Activated naive CD4-positive, alpha-beta T cell treated with anti-CD3 and anti-CD28 coated beads, Interleukin-2, amount 10 ng/mL, durations not matched to agents 7 days and 5 days (primary cell): Measurements from ENCODE around the gene CRIP3.
A peak's percentile ranks its signal among the peaks of the same experiment; 100 is the strongest.

Source experiments
- CTCF ChIA-PET: fragments of 350-600 bp; sonication (Branson Sonifier 250); formaldehyde crosslinking; loops from one replicate; lab custom pipeline; 2021; ENCODE audit warnings: antibody characterized with exemption; lab: Charles Lee
- DNase-seq: peaks from one replicate; pipeline ENCODE4 v3.0.0-alpha.2; 2020
- H3K27ac Mint-ChIP-seq: one replicate; pipeline ENCODE4 v1.8.0; 2021; ENCODE audit warnings: mild to moderate bottlenecking, moderate library complexity, mixed read lengths
- H3K27me3 Mint-ChIP-seq: one replicate; pipeline ENCODE4 v1.8.0; 2021; ENCODE audit warnings: mild to moderate bottlenecking, mixed read lengths
- H3K36me3 Mint-ChIP-seq: one replicate; pipeline ENCODE4 v1.8.0; 2021; ENCODE audit warnings: mixed read lengths
- H3K4me1 Mint-ChIP-seq: one replicate; pipeline ENCODE4 v1.8.0; 2021; ENCODE audit warnings: mixed read lengths
- H3K4me3 Mint-ChIP-seq: one replicate; pipeline ENCODE4 v1.8.0; 2021; ENCODE audit warnings: mild to moderate bottlenecking, moderate library complexity, mixed read lengths
- H3K9me3 Mint-ChIP-seq: one replicate; pipeline ENCODE4 v1.8.0; 2021; ENCODE audit warnings: mixed read lengths

CRIP3 gene

GRCh38 chr6:43277643-43278523 lies 30.7 kb downstream of the CRIP3 start:
- Mint-ChIP-seq H3K27ac (no peak overlapping the region), H3K36me3 (no peaks in the 10 kb centered on the region), H3K27me3 (peaks cover 99% of the 10 kb centered on the region), H3K9me3 (no peaks in the 10 kb centered on the region), H3K4me3 (no peak overlapping the region), H3K4me1 (peaks cover 46% of the 10 kb centered on the region)
- CTCF ChIA-PET = no interaction called here
- no peak for DNase-seq

- H3K4me3 Mint-ChIP-seq = no peak overlapping the region
- H3K27ac Mint-ChIP-seq = no peak overlapping the region
- H3K36me3 Mint-ChIP-seq = no peaks in the 10 kb centered on the region
- CTCF ChIA-PET = no interaction called here
- H3K9me3 Mint-ChIP-seq = no peaks in the 10 kb centered on the region
- H3K4me1 Mint-ChIP-seq = peaks cover 46% of the 10 kb centered on the region
- peaks cover 98% of the 10 kb centered on the region for H3K27me3 Mint-ChIP-seq
- DNase-seq = no peak
Measured at GRCh38 chr6:43277306-43277642, 31.4 kb downstream of the CRIP3 start.

DNA sequence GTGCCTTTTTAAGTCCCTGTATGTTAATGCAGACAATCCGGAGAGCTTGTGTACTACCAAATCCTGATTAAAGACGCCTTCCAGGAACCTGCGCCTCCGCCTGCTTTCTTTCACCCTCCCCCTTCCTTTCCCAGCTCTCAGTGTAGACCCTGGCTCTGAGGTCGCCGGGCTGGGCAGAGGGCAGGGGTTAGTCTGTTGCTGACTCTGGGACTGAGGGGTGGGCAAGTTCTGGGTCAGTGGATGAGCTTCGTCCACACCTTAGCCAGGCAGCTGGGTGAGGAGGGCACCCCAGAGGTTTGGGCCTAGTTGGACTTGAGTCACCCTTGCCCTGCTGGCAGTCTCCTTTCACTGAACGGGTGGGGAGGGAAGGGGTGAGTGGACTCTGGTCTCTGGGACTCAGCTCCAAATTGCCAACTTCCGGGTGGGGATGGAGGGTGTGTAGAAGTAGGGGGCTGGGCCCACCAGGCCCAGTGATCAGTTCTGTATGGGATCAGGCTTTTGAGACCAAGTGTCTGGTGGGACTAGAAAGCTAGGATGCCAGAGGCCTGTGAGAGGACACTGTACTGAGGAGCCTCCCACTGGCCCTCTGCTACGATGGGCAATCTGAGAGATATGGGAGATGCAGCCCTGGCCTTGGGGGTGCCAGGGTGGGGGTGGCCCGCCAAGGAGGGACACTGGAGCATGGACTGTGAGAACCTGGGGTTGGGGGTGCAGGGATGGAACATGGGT lies 31.9 kb downstream of the CRIP3 start:
- Mint-ChIP-seq H3K27me3 (peaks cover 98% of the 10 kb centered on the region), H3K4me3 (no peak overlapping the region), H3K27ac (no peak overlapping the region), H3K9me3 (no peaks in the 10 kb centered on the region), H3K36me3 (no peaks in the 10 kb centered on the region), H3K4me1 (peaks cover 44% of the 10 kb centered on the region)
- CTCF ChIA-PET = no interaction called here
- no peak for DNase-seq

DNA sequence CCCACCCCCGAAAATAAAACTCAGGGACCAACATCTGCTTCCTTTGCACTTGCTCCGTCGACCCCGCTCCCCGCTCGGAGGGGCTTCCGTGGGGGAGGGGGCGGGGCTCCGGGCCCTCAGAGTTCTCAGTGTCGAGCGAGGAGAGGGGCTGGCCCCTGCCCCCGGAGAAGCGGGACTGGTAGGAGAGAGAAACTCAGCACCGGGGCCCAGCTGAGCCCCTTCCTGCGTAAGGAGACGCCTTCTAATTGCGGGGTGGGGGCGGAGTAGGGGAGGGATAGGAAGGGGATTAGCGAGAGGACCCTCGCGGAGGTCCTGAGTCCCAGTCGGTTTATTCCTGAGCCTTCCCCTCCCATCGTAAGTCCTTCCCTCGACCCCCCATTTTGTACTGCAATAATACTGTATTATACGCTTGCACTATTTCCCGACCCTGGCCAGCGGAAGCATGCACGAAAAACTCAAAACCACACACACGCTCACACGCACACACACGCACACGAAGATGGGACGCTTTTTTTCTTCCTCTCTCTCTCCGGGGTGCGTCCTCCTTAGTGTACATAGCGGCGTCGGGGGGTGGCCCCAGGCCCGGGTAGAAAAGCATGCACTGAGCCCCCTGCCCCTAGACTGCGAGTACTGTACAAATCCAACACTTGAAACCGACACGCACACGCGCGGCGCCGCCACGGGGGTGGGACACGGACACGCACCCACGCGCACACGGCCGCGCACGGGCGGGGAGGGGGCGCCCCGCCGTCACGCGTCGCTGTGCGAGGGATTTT lies 32.6 kb downstream of the CRIP3 start:
- Mint-ChIP-seq H3K4me3 (peak overlapping the region; percentile 60), H3K9me3 (no peaks in the 10 kb centered on the region), H3K36me3 (no peaks in the 10 kb centered on the region), H3K4me1 (peaks cover 44% of the 10 kb centered on the region), H3K27me3 (peaks cover 97% of the 10 kb centered on the region), H3K27ac (no peak overlapping the region)
- peak; percentile 63 for DNase-seq
- CTCF ChIA-PET = no interaction called here

DNA sequence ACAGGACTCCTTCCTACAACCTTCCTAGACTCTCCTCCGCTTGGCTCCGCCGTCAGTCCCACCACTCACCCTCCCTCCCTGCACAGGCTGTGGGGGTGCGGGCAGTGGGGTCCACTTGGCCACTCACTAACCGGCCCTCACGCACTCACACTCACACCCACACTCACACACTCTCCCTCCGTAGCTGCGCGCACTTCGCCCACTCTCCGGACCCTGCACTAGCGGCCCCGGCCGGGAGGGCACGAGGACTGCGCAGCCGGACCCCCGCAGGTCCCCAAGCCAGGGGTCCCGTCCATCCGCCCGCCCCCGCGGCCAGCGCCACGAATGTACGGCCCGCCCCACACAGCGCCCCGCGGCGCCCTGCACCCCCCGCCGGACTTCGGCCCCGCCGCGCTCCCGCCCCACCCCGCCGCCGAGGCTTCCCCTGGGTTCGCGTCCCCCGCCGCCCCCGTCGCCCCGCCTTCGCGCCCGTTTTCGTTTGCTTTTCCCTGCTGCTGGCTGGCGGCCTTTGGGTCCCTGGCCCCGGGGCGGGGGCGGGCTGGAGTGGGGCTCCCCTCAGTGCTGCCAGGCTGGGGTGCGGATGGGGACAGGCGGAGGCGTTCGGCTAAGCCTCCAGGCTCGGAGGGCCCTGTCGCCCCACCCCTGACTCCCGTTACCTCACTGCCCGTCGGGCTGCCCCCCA lies 33.6 kb downstream of the CRIP3 start:
- Mint-ChIP-seq H3K4me3 (peak overlapping the region; percentile 60), H3K27ac (no peak overlapping the region), H3K4me1 (peaks cover 40% of the 10 kb centered on the region), H3K27me3 (peaks cover 97% of the 10 kb centered on the region), H3K9me3 (no peaks in the 10 kb centered on the region), H3K36me3 (no peaks in the 10 kb centered on the region)
- CTCF ChIA-PET = no interaction called here
- DNase-seq = peak; percentile 60

DNA sequence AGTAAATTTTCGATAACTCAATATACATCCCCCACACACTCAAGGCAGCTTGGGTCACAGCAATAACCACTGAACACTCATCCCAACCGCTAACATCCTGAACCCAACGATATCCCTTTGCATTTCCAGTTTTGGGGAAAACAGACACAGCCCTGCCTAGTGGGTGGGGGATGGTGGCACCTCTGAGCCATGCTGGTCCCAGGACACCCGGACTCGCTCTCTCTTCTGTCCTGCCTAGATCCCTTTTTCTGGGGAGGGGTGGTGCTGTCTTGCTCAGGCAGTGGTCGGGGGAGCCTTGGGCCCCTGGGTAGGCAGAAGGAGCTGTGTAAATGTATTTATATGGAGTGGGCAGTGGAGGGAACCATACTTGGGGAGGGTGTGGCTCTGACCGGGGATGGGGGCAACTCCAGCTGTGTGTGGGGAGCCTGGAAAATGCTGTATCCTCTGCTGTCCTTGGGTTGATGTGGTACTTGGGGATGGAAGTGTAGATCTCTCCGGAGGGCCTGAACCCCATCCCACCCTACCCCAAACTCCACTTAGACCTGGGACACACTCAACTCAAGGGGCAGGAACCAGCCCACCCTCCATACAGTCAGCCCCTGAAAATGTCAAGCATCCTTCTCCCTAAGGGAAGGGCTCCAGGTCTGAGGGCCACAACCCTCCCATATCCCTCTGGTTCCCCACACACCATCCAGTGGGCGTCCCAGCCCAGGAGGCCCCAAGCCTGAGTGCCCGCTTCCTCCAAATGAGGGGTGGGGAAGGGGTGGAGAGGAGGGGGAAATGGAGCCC lies 34.3 kb downstream of the CRIP3 start:
- no peak overlapping the region for H3K27ac Mint-ChIP-seq
- CTCF ChIA-PET = no interaction called here
- DNase-seq = no peak
- H3K4me3 Mint-ChIP-seq = peak overlapping the region; percentile 59
- peaks cover 33% of the 10 kb centered on the region for H3K4me1 Mint-ChIP-seq
- H3K9me3 Mint-ChIP-seq = no peaks in the 10 kb centered on the region
- H3K27me3 Mint-ChIP-seq = peaks cover 97% of the 10 kb centered on the region
- H3K36me3 Mint-ChIP-seq = no peaks in the 10 kb centered on the region

DNA sequence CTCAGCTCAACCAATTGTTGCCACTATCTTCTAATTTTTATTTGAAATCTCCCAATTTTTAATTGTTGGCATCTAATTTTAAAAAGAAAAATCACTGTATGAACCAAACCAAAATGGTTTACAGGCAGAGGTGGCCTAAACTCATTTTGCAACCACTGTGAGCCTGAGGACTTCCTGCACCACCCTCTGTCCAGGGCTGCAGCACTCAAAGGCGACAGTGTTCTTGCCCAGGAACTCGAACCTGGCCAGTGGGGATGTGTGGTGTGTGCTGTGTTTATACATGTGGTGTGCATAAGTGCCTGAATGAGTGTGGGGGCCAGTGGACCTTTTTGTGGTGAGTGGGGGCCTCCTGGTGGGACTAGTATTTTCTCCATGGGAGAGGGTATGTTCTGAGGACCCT lies 34.9 kb downstream of the CRIP3 start:
- Mint-ChIP-seq H3K9me3 (no peaks in the 10 kb centered on the region), H3K4me3 (peak overlapping the region; percentile 13), H3K27me3 (peaks cover 97% of the 10 kb centered on the region), H3K4me1 (peaks cover 38% of the 10 kb centered on the region), H3K27ac (no peak overlapping the region), H3K36me3 (no peaks in the 10 kb centered on the region)
- DNase-seq = no peak
- CTCF ChIA-PET = no interaction called here

- no peaks in the 10 kb centered on the region for H3K9me3 Mint-ChIP-seq
- peaks cover 97% of the 10 kb centered on the region for H3K27me3 Mint-ChIP-seq
- no peak for DNase-seq
- H3K36me3 Mint-ChIP-seq = no peaks in the 10 kb centered on the region
- CTCF ChIA-PET = interaction anchor here (1.3 kb wide), 1 partner anchor 9 kb away, joined by 4 read pairs; no protein-coding TSS in a partner anchor
- H3K4me1 Mint-ChIP-seq = peaks cover 26% of the 10 kb centered on the region
- no peak overlapping the region for H3K4me3 Mint-ChIP-seq
- no peak overlapping the region for H3K27ac Mint-ChIP-seq
Measured at GRCh38 chr6:43271944-43272343, 36.7 kb downstream of the CRIP3 start.

GRCh38 chr6:43271103-43271815 lies 37.4 kb downstream of the CRIP3 start:
- CTCF ChIA-PET = interaction anchor here (1.3 kb wide), 1 partner anchor 8 kb away, joined by 4 read pairs; no protein-coding TSS in a partner anchor
- DNase-seq = no peak
- peaks cover 21% of the 10 kb centered on the region for H3K4me1 Mint-ChIP-seq

DNA sequence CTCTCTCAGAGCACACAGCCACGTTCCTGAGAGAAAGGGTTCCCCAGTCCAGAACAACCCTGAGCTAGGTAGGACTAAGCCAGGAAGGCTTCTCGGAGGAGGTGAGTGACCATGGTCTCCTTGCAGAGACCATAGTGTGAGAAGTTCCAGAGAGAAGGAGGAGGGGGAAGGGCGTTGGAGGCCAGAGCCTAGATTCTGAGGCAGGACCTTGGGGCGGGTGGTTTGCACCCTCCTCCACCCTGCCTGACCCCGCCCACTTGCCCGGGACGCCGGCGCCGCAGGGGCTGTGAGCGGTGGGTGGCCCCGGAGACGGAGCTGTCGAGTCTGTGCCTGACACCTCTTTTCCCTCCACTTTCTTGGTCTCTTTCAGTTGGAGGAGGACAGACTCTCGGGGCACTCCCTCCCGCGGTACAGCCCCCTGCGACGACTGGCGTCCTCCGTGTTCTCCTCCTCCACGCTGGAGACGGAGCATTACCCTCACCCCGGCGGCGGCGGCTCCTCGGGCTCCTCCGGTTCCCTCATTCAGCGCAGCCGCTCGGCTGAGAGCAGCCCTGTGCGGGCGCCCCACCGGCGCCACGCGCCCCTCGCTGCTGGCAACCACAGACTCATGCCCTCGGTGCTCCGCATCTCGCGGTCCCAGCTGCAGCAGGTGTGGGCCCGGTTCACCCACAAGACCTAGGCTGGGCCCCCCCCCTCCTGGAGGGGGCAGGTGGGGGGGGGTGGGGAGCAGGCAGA lies 39.2 kb downstream of the CRIP3 start:
- H3K4me3 Mint-ChIP-seq = peak overlapping the region; percentile 64
- no peaks in the 10 kb centered on the region for H3K36me3 Mint-ChIP-seq
- no peak overlapping the region for H3K27ac Mint-ChIP-seq
- no peaks in the 10 kb centered on the region for H3K9me3 Mint-ChIP-seq
- H3K27me3 Mint-ChIP-seq = peaks cover 93% of the 10 kb centered on the region
- peaks cover 13% of the 10 kb centered on the region for H3K4me1 Mint-ChIP-seq
- CTCF ChIA-PET = interaction anchor here (0.6 to 2.0 kb wide), 6 partner anchors 28 to 238 kb away, joined by 3 to 9 read pairs (median 4); partner anchors contain the start of gene CRIP3
- peak; percentile 61 for DNase-seq

More at GRCh38 chr6:43271103-43271815, 37.4 kb downstream of the CRIP3 start:
- Mint-ChIP-seq H3K4me3 (no peak overlapping the region), H3K36me3 (no peaks in the 10 kb centered on the region), H3K27me3 (peaks cover 95% of the 10 kb centered on the region), H3K27ac (no peak overlapping the region), H3K9me3 (no peaks in the 10 kb centered on the region)

DNA sequence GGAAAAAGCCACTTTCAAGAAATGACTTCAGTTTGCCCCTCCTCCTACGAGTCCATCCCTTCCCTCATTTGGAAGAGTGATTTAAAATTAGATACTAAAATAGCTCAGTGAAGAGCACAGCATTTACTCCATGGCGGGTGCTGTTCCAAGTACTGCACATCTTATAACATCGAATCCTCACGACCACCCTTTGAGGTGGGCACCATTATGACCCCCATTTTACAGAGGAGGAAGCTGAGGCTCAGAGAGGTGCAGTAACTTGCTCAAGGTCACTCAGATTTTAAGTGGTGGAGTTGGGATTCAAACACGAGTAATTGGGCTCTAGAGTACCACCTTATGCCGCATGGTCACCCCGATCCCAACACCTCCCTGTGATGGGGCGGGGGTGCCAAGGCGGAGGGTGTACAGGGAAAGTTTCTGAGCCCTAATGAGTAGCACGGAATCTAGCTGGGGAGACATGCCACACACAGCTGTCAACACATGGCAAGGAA lies 39.8 kb downstream of the CRIP3 start:
- Mint-ChIP-seq H3K9me3 (no peaks in the 10 kb centered on the region), H3K27me3 (peaks cover 90% of the 10 kb centered on the region), H3K27ac (no peak overlapping the region), H3K4me1 (peaks cover 7% of the 10 kb centered on the region), H3K36me3 (no peaks in the 10 kb centered on the region), H3K4me3 (peak overlapping the region; percentile 64)
- no peak for DNase-seq
- CTCF ChIA-PET = interaction anchor here (0.6 to 2.0 kb wide), 6 partner anchors 28 to 239 kb away, joined by 3 to 9 read pairs (median 4); partner anchors contain the start of gene CRIP3

DNA sequence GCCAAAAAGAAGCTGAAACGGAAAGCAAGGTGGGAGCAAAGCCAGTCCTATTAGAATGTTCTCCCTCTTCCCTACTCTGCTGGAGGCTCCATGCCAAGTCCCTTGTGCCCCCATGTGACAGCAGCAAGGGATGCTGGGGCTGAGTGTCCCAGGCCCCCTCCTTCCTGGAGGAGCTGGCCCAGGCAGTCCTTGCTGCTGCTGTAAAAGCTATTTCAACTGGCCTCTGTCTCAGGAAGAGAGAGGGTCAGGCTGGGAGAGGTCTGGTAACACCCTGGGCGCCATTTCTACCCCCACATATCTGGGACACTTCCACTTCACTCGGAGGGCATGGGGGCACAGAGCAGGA lies 40.3 kb downstream of the CRIP3 start:
- no peak for DNase-seq
- H3K27me3 Mint-ChIP-seq = peaks cover 89% of the 10 kb centered on the region
- CTCF ChIA-PET = interaction anchor here (1.0 to 2.0 kb wide), 4 partner anchors 88 to 239 kb away, joined by 3 to 9 read pairs (median 5); no protein-coding TSS in a partner anchor
- H3K9me3 Mint-ChIP-seq = no peaks in the 10 kb centered on the region
- H3K36me3 Mint-ChIP-seq = no peaks in the 10 kb centered on the region
- H3K27ac Mint-ChIP-seq = no peak overlapping the region
- H3K4me1 Mint-ChIP-seq = peaks cover 5% of the 10 kb centered on the region
- no peak overlapping the region for H3K4me3 Mint-ChIP-seq
